ENCODE results near the gene SEMA4D.

The SEMA4D gene

GRCh38 chr9:89363921-89364665 lies 133.8 kb downstream of the SEMA4D start:
- no peak for TF ChIP-seq CTCF (IDR thresholded peaks at IDR 0.05; ENCODE audit: low read depth, low read length)
- no peak for DNase-seq (ENCODE audit: low read depth, low spot score)
- no peak overlapping the region for H3K4me3 ChIP-seq (ENCODE audit: low read depth, low read length)
- in situ Hi-C loops (cut with HindIII; ENCODE audit: low sequenced_read_pairs) = no loop called here

- in situ Hi-C loops (cut with HindIII; ENCODE audit: low sequenced_read_pairs) = no loop called here
- DNase-seq (ENCODE audit: low read depth, low spot score) = no peak
- no peak overlapping the region for H3K4me3 ChIP-seq (ENCODE audit: low read depth, low read length)
- no peak for TF ChIP-seq CTCF (IDR thresholded peaks at IDR 0.05; ENCODE audit: low read depth, low read length)
These were observed 134.6 kb downstream of the SEMA4D start for GRCh38 chr9:89363311-89363670.

GRCh38 chr9:89362647-89363310 lies 135.1 kb downstream of the SEMA4D start:
- no peak overlapping the region for H3K4me3 ChIP-seq (ENCODE audit: low read depth, low read length)
- DNase-seq (ENCODE audit: low read depth, low spot score) = no peak
- no peak for TF ChIP-seq CTCF (IDR thresholded peaks at IDR 0.05; ENCODE audit: low read depth, low read length)
- in situ Hi-C loops (cut with HindIII; ENCODE audit: low sequenced_read_pairs) = no loop called here

GRCh38 chr9:89361816-89362646 lies 135.9 kb downstream of the SEMA4D start:
- in situ Hi-C loops (cut with HindIII; ENCODE audit: low sequenced_read_pairs) = no loop called here

GRCh38 chr9:89361031-89361430 lies 136.9 kb downstream of the SEMA4D start:
- H3K4me3 ChIP-seq (ENCODE audit: low read depth, low read length) = no peak overlapping the region
- no peak for DNase-seq (ENCODE audit: low read depth, low spot score)
- in situ Hi-C loops (cut with HindIII; ENCODE audit: low sequenced_read_pairs) = no loop called here
- TF ChIP-seq CTCF (IDR thresholded peaks at IDR 0.05; ENCODE audit: low read depth, low read length) = no peak

More at GRCh38 chr9:89361816-89362646, 135.9 kb downstream of the SEMA4D start:
- no peak overlapping the region for H3K4me3 ChIP-seq (ENCODE audit: low read depth, low read length)
- no peak for DNase-seq (ENCODE audit: low read depth, low spot score)
- no peak for TF ChIP-seq CTCF (IDR thresholded peaks at IDR 0.05; ENCODE audit: low read depth, low read length)

GRCh38 chr9:89360465-89360864 lies 137.4 kb downstream of the SEMA4D start:
- no peak overlapping the region for H3K4me3 ChIP-seq (ENCODE audit: low read depth, low read length)
- no peak for TF ChIP-seq CTCF (IDR thresholded peaks at IDR 0.05; ENCODE audit: low read depth, low read length)
- DNase-seq (ENCODE audit: low read depth, low spot score) = no peak
- in situ Hi-C loops (cut with HindIII; ENCODE audit: low sequenced_read_pairs) = no loop called here

All from astrocyte of the spinal cord (primary cell).